Muscle layer of colon (tissue), 2 donors: ENCODE results near the gene TBX21.

Experiments
- H3K27ac ChIP-seq: one replicate; pipeline ENCODE4 v1.7.0; 2013; ENCODE audit warnings: low read depth, mild to moderate bottlenecking, low read length, moderate library complexity
- H3K27me3 ChIP-seq, 2 donors: one replicate each; pipeline ENCODE4 v1.7.0; 2013; ENCODE audit warnings: low read length in 2 of 2, mild to moderate bottlenecking in 2 of 2; ENCODE audit not compliant: insufficient read depth in 2 of 2, control insufficient read depth in 1 of 2
- H3K36me3 ChIP-seq: one replicate; pipeline ENCODE4 v1.7.0; 2013; ENCODE audit warnings: mild to moderate bottlenecking, low read length; ENCODE audit not compliant: insufficient read depth
- H3K4me1 ChIP-seq: one replicate; pipeline ENCODE4 v1.7.0; 2013; ENCODE audit warnings: mild to moderate bottlenecking, low read length; ENCODE audit not compliant: insufficient read depth
- H3K4me3 ChIP-seq, 2 donors: one replicate each; pipeline ENCODE4 v1.7.0; 2013; ENCODE audit warnings: low read length in 2 of 2, low read depth in 1 of 2, mild to moderate bottlenecking in 1 of 2, moderate library complexity in 1 of 2
- H3K9ac ChIP-seq: one replicate; pipeline ENCODE4 v1.7.0; 2013; ENCODE audit warnings: low read length
- H3K9me3 ChIP-seq: one replicate; pipeline ENCODE4 v1.7.0; 2013; ENCODE audit warnings: mild to moderate bottlenecking, low read length
- donor health status: abdominal sarcoma.
- donor health status: Adenocarcinoma of cecum.

Gene TBX21

GRCh38 chr17:47700471-47701449, 32.3 kb upstream of the TBX21 start:
- Histone ChIP-seq H3K9ac (no peak overlapping the region), H3K4me3 (no peak overlapping the region), H3K27me3 (no peaks in the 10 kb centered on the region), H3K36me3 (peaks cover 15% of the 10 kb centered on the region), H3K9me3 (no peaks in the 10 kb centered on the region), H3K27ac (no peak overlapping the region), H3K4me1 (peaks cover 4% of the 10 kb centered on the region)

- Histone ChIP-seq H3K36me3 (peaks cover 15% of the 10 kb centered on the region), H3K4me3 (no peak overlapping the region), H3K27me3 (no peaks in the 10 kb centered on the region), H3K4me1 (peaks cover 5% of the 10 kb centered on the region), H3K27ac (no peak overlapping the region), H3K9me3 (no peaks in the 10 kb centered on the region), H3K9ac (no peak overlapping the region)
These were observed 31.4 kb upstream of the TBX21 start for GRCh38 chr17:47701608-47702007.

- Histone ChIP-seq H3K27ac (no peak overlapping the region), H3K4me3 (no peak overlapping the region), H3K36me3 (peaks cover 9% of the 10 kb centered on the region), H3K27me3 (no peaks in the 10 kb centered on the region), H3K9me3 (no peaks in the 10 kb centered on the region), H3K9ac (no peak overlapping the region), H3K4me1 (peaks cover 13% of the 10 kb centered on the region)
These were observed 30.5 kb upstream of the TBX21 start for GRCh38 chr17:47702391-47702995.

- Histone ChIP-seq H3K4me3 (no peak overlapping the region), H3K9ac (no peak overlapping the region), H3K27ac (no peak overlapping the region), H3K4me1 (peaks cover 20% of the 10 kb centered on the region), H3K9me3 (no peaks in the 10 kb centered on the region), H3K36me3 (peaks cover 9% of the 10 kb centered on the region), H3K27me3 (no peaks in the 10 kb centered on the region)
These were observed 29.8 kb upstream of the TBX21 start for GRCh38 chr17:47703191-47703591.

- no peak overlapping the region for H3K4me3 ChIP-seq
These were observed 29.4 kb upstream of the TBX21 start for GRCh38 chr17:47703671-47704070.

DNA sequence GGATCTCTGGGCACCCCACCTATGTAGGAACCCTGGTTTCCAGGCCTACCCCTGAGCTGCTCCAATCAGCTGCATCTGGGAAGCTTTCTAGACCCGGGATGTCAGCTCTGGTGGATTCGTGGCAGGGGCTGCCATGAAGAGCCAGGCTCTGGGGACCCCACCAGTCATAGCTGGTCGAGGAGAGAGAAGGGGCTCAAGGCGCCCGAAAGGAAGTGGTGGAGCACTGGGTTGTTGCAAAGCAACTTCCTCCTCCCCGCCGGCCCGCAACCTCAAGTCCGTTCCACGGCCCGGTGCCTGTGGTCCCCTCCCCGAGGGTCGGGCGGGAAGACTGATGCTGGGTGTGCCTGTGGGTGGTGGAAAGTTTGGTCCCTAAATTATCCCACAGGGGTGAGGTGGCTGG, 28.9 kb upstream of the TBX21 start:
- Histone ChIP-seq H3K27me3 (no peaks in the 10 kb centered on the region), H3K9me3 (no peaks in the 10 kb centered on the region), H3K36me3 (peaks cover 9% of the 10 kb centered on the region), H3K4me1 (peaks cover 21% of the 10 kb centered on the region), H3K27ac (no peak overlapping the region), H3K9ac (no peak overlapping the region), H3K4me3 (no peak overlapping the region)

More at GRCh38 chr17:47703671-47704070, 29.4 kb upstream of the TBX21 start:
- H3K9me3 ChIP-seq, result no peaks in the 10 kb centered on the region
- peaks cover 21% of the 10 kb centered on the region for H3K4me1 ChIP-seq
- no peak overlapping the region for H3K27ac ChIP-seq
- no peaks in the 10 kb centered on the region for H3K27me3 ChIP-seq
- no peak overlapping the region for H3K9ac ChIP-seq
- peaks cover 9% of the 10 kb centered on the region for H3K36me3 ChIP-seq

- H3K36me3 ChIP-seq, result peaks cover 5% of the 10 kb centered on the region
- no peak overlapping the region for H3K9ac ChIP-seq
- H3K4me1 ChIP-seq, result peaks cover 21% of the 10 kb centered on the region
- no peaks in the 10 kb centered on the region for H3K9me3 ChIP-seq
- H3K4me3 ChIP-seq, result no peak overlapping the region
- H3K27ac ChIP-seq, result no peak overlapping the region
- H3K27me3 ChIP-seq, result no peaks in the 10 kb centered on the region
These were observed 28.3 kb upstream of the TBX21 start for GRCh38 chr17:47704736-47705135.

- no peak overlapping the region for H3K27ac ChIP-seq
- H3K9ac ChIP-seq, result no peak overlapping the region
- no peak overlapping the region for H3K4me3 ChIP-seq
- H3K36me3 ChIP-seq, result no peaks in the 10 kb centered on the region
- H3K4me1 ChIP-seq, result peaks cover 21% of the 10 kb centered on the region
- no peaks in the 10 kb centered on the region for H3K9me3 ChIP-seq
- no peaks in the 10 kb centered on the region for H3K27me3 ChIP-seq
These were observed 27.2 kb upstream of the TBX21 start for GRCh38 chr17:47705536-47706530.

- Histone ChIP-seq H3K9ac (no peak overlapping the region), H3K27ac (no peak overlapping the region), H3K4me1 (peaks cover 21% of the 10 kb centered on the region), H3K27me3 (no peaks in the 10 kb centered on the region), H3K4me3 (no peak overlapping the region), H3K9me3 (no peaks in the 10 kb centered on the region), H3K36me3 (no peaks in the 10 kb centered on the region)
These were observed 25.8 kb upstream of the TBX21 start for GRCh38 chr17:47707056-47707804.

- Histone ChIP-seq H3K27me3 (peaks cover 0 to 5% of the 10 kb centered on the region in 2 donors), H3K27ac (no peak overlapping the region), H3K4me1 (peaks cover 21% of the 10 kb centered on the region), H3K4me3 (no peak overlapping the region), H3K36me3 (no peaks in the 10 kb centered on the region), H3K9me3 (no peaks in the 10 kb centered on the region), H3K9ac (no peak overlapping the region)
These were observed 25.2 kb upstream of the TBX21 start for GRCh38 chr17:47707884-47708283.
